Fibroblast of mammary gland (primary cell): Measurements from ENCODE around the gene ARF1.

ENCODE experiments used
- DNase-seq: peaks from one replicate; pipeline ENCODE4 v3.0.0-alpha.2; 2010; ENCODE audit warnings: low read depth
- H3K4me3 ChIP-seq: 2 replicates; pipeline ENCODE4 v1.5.1; 2011; ENCODE audit warnings: low read depth, mild to moderate bottlenecking, low read length, moderate library complexity; ENCODE audit not compliant: control insufficient read depth
- TF ChIP-seq, protein P1 (sequence below): conservative IDR thresholded peaks from 2 replicates; pipeline ENCODE4 v1.5.1; 2011; ENCODE audit warnings: low read depth, low read length, inconsistent platforms; ENCODE audit not compliant: control insufficient read depth, insufficient read depth

ARF1 gene

DNA sequence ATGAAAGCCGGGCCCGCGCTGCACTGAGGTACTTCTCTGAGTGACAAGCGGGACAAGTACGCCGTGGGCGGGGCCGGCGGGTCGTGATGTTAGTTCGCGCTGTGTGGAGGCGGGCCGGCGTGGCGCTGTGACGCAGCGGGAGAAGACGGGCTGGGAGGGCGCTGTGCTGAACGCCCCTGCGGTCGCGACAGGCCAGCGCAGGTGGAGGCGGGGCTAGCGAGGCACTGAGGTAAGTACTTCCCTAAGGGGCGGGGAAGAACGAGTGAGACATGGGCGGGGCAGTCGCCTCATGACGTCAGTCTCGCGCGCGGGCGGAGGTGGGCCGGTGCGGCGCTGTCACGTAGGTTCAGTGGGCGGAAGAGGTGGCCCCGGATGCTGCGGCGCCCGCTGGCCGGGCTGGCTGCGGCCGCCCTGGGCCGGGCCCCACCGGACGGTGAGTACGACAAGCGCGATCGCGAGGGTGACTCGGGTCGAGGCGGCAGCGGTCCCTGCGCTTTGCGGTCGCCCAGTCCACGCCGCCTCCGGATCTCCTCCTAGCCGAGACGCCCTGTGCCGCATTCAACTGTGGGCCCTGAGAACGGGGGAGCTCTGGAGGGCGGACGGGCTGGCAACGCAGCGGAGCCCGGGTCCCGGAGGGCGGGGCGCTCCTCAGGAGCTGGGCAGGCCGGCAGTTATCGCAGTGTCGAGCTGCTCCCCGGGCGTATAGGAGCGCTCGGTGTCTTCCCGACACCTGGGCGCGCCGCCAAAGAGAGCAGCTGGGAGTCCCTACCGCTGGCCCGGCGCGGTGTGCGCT, 57.6 kb downstream of the ARF1 start, which contains the start of gene GUK1:
GUK1 (plus strand) TSS at position 349 of the 793 bp plus-strand sequence; CDS start at position 373, 24 bp downstream.
- H3K4me3 ChIP-seq = peak within 1 kb of the TSS; percentile 89
- DNase-seq = peak; percentile 99
- TF ChIP-seq, protein P1, sequence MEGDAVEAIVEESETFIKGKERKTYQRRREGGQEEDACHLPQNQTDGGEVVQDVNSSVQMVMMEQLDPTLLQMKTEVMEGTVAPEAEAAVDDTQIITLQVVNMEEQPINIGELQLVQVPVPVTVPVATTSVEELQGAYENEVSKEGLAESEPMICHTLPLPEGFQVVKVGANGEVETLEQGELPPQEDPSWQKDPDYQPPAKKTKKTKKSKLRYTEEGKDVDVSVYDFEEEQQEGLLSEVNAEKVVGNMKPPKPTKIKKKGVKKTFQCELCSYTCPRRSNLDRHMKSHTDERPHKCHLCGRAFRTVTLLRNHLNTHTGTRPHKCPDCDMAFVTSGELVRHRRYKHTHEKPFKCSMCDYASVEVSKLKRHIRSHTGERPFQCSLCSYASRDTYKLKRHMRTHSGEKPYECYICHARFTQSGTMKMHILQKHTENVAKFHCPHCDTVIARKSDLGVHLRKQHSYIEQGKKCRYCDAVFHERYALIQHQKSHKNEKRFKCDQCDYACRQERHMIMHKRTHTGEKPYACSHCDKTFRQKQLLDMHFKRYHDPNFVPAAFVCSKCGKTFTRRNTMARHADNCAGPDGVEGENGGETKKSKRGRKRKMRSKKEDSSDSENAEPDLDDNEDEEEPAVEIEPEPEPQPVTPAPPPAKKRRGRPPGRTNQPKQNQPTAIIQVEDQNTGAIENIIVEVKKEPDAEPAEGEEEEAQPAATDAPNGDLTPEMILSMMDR = no peak

DNA sequence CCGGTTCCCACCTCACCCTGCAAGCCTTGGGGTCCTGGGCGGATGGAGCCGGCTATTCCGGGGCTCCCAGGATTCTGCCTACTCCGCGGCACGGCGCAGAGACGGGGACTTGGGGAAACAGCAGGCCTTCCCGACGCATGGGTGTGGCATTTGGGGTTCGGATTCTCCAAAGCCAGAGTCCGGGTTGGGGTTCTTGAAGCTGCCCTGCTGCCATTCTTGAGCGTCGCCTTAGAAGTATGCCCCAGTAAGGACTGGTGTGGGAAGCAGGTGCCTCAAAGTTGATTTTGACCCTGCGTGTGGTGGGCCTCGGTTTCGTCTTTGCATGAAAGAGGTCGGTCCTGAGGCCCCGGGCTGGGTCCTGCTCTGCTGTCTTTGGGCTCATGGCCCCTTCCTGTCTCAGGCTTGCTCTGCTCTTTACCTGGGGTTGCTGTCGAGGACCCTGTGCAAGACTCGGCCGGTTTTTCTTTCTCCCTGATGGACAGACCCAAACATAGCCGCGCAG, 58.3 kb downstream of the ARF1 start:
- TF ChIP-seq, protein P1 = no peak
- no peak for DNase-seq
- H3K4me3 ChIP-seq = peak overlapping the region; percentile 89

DNA sequence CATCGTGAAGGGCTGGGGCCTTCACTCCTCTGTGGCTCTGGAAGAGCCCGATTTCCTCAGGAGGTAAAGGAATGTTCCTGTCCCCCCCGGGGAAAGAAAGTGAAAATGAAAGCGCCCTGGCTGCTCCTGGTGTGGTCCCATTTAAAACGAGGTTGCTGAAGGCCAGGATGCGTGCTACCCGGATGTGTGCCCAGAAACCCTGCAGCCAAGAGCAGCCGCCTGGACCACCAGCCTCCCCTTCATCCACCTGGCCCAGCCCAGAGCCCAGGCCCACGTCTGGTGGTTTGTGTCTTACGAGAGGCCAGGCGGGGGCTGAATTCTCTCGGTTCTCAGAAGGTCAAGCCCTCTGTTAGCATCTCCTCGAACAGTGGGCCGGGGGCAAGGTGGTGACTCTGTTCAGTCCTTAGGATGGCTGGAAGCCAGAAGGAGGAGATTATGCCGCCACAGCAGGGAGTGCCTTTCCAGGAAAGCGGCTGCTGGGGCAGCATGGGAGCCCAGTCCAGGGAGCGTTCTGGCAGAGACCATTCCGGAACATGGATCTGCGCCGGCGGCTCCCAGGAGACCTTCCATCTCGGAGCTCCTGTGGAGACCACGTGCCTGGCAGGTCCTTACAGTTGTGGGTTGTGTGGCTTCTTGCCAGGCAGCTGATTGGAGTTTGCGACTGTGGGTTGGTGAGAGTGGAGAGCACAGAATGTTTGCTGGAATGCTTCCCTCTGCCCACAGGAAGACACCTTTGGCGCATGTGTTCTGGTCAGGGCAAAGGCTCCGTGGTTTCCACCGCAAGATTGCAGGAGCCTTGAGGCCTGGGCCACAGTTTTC, 58.9 kb downstream of the ARF1 start:
- TF ChIP-seq, protein P1 = no peak
- DNase-seq = peak; percentile 88
- peak overlapping the region; percentile 89 for H3K4me3 ChIP-seq

DNA sequence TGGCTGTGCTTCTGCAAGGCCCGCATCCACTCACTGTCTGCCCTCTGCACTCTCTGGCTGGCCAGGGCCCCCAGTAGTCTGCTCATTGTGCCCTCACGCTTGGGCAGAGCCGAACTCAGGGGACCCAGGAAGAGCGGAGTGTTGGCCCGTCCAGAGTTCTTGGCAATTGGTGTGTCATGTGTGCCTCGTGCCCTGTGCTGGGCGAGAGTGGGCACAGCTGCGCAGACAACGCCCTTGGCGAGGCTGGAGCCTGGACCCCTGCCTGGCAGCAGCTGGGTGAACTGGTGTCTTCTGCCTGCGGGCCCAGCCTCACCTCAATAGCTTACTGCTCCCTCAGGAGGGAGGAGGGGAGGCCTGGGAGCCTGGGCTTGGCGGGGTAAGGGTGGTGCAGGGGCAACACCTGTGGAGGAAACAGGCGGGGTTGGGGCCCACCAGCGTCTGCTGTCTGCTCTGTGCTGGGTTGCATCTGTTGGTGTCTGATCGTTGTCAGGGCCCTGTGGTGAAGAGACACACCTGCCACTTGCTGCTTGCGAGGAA, 59.7 kb downstream of the ARF1 start:
- TF ChIP-seq, protein P1 = no peak
- DNase-seq = no peak
- H3K4me3 ChIP-seq = peak overlapping the region; percentile 89

DNA sequence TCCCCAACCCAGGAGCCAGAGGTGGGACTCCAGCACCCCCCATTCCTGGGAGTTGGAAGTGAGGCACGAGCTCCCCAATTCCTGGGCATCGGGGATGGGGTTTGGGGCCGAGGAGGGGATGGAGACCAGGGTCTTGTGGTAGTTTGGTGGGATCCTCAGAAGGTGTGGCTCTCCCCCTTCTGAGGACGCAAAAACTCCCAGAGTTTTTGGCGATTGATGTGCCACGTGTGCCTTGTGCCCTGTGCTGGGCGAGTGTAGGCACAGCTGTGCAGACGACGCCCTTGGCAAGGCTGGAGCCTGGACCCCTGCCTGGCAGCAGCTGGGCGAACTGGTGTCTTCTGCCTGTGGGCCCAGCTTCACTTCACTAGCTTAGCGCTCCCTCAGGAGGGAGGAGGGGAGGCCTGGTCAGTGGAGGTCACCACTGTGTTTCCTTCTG, 60.2 kb downstream of the ARF1 start:
- H3K4me3 ChIP-seq = no peak overlapping the region
- no peak for DNase-seq
- TF ChIP-seq, protein P1 = no peak

DNA sequence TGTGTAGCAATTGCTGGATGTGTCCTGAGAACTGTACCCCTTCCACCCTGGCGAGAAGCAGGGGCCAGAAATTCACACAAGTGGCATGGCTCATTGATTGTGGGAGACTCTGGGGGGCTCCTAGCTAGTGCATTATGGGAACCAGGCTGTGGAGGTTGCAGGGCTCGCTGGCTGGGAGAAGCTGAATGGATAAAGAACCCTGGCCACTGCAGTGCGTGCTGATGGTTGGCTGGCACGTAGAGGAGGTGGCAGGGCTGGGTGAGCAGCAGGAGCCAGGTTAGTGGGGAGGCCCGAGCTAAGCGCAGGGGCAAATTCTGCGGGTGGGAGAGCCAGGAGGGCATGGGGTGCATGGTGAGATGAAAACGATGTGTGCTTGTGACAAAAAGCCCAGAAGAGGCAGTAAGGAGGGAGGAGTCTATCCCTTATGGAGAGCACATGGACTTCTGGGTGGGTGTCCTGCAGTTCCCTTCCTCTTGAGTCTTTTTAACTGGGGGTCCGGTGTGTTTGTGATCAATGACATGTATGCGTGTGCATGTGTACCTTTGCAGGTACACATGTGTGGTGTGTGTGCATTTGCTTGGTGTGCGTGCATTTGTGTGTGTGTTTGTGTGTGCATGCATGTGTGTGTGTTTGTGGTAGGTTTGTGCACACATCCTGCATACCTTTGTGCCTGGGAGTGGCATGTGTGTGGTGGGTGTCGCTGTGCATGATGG, 61.1 kb downstream of the ARF1 start:
- DNase-seq = no peak
- no peak overlapping the region for H3K4me3 ChIP-seq
- TF ChIP-seq, protein P1 = no peak
